GM10847 (cell line): ENCODE results near the gene CNOT8.

ENCODE experiments used
- POLR2A ChIP-seq: IDR thresholded peaks from 2 replicates; pipeline ENCODE4 v1.6.1; 2011; ENCODE audit not compliant: insufficient read length; ENCODE audit errors: extremely low read depth

The CNOT8 gene

DNA sequence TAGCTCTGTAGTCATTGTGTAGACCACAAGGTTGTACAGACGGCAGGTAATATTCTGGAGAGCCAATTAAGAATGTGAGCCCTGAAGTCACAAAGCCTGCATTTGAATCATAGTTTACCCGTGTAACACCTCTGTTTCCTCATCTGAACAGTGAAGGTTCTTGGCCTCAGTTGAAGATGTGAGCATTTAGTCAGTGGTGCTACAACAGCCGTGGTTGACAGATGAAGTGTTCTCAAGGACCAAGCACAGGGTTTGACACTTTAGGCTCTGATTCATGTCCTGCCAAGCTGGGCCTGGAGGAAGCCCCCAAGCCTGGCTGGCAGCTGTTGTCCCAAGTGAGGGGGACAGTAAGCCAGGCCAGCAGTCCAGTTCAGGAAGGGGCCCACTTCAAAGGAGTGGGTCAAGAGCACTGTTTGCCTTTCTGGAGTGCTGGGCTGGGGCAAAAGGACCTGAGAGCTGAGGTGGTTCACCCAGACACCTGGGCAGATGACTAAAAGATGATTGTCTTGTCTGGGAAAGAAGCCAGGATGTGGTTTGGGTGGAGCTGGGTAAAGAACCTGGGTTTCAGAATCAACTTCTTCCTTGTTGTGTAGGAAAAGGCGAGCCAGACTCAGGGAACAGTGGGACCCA, 28.7 kb upstream of the CNOT8 start:
- TF ChIP-seq POLR2A = no peak

DNA sequence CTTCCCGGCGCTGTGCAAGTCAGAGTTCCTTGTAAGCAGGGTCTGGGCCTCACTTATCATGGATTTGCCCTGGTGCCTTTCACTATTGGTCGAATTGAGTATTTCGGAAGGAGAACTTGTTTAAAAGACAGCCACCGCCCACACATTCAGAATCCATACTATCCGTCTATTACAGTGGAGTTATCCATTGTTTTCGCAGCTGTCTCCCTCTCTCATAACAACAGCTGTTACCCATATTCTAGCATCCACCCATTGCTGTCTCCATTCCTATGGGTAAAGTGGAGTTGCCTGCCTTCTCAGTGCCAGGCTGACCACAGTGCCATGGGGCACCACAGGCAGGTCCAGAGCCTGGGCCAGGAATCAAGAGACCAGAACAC, 28.2 kb upstream of the CNOT8 start:
- no peak for TF ChIP-seq POLR2A

DNA sequence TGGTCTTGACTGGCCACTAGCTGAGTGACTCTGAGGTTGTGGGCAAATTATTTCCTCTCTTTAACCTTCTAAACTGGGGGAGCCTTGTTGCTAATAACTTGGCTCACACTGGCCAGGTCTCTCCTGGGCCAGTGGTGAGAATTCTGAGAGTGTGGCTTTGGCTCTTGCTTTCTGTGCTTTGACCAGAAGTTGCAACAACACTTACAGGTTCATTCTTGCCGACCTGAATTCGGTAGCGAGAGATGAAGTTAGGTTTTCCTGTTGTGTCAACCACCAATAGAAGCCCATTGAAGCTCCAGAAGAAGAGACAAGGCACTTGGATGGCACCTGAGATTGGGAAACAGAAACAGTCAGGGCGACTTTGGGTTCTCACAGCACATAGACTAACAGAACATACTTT, 27.8 kb upstream of the CNOT8 start:
- TF ChIP-seq POLR2A = no peak

DNA sequence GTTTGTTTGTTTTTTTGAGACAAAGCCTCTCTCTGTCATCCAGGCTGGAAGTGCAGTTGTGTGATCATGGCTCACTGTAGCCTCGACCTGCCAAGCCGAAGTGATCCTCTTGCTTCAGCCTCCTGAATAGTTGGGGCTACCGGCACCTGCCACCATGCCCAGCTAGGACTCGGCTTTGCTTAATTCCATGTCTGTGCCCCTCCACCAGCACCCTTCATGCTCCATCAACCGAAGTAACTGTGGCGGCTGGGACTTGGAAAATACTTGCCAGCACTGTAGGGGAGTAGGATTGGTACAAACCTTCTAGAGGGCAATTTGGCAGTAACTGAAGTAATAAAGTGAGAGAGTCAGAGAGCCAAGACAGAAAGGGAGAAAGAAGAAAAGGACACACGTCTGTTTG, 27.0 kb upstream of the CNOT8 start:
- no peak for TF ChIP-seq POLR2A

DNA sequence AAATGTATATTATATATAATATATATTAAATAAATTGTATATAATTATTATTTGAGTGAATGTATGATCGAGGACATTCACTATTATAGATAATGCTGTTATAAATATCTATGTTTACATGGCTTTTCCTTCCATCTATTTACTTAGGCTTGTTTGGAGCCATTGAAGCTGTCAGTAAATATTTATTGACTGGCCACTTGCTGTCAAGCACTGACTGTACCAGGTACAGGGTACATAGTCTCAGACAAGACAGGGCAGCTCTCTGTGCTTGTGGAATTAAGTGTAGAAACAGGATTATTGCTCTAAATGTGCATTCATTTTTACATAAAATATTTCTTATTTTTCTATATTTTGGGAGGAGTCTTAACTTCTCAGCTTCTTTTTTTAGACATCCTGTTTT, 24.4 kb upstream of the CNOT8 start:
- no peak for TF ChIP-seq POLR2A

DNA sequence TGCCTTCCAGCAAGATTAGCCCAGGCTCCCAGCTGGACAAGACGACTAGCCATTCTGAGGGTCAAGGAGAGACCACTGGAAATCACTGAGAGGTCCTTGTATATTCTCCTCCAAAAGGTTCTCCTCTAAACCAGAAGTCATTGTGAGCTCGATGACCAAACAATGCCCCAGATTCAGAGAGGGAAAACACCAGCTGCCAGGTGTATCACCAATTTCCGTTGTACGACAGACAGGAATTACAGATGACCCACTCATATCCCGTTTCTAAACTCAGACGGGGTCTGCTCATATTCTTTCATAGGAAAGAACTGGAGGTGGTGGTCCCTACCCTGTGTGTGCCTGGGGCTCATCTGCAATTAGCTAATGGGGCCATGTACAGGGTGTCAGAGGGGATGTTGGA, 22.2 kb upstream of the CNOT8 start:
- TF ChIP-seq POLR2A = no peak

DNA sequence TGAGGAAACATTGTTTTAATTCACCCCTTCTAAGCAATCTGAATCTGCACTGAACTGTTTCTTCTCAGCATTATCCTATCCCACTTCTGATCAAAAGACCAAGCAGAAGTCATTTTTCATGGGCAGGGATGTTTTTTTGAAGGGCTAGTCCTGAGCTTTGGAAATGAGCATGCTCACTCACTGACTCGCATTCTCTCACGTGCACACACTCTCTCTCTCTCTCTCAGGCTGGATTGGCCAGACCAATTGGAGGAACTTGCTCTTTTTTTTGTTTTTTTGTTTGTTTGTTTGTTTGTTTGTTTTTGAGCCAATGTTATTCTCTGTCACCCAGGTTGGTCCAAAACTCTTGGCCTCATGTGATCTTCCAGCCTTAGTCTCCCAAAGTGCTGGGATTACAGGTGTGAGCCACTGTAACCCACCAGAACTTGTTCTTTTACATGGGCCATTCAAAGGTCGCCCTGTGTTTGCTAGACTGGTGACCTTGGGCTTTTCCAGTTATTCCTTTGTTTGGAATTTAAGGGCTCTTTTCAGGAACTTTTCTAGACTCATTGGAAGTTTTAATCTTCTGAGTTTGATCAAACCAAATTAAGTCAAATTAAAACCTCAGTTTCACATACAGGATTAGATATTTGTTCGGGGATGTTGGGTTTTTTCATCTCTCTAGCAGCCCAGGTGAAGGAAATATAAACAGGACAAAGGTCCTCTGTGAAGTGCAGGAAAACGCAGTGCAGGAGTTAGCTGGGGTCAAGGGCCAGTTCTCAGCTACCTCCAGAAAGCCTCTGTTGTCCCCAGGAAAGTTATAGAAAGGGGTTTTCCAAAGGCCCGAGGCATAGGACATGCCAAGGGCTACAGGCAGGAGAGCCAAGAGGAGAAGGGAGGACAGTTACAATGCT, 21.2 kb upstream of the CNOT8 start:
- no peak for TF ChIP-seq POLR2A

DNA sequence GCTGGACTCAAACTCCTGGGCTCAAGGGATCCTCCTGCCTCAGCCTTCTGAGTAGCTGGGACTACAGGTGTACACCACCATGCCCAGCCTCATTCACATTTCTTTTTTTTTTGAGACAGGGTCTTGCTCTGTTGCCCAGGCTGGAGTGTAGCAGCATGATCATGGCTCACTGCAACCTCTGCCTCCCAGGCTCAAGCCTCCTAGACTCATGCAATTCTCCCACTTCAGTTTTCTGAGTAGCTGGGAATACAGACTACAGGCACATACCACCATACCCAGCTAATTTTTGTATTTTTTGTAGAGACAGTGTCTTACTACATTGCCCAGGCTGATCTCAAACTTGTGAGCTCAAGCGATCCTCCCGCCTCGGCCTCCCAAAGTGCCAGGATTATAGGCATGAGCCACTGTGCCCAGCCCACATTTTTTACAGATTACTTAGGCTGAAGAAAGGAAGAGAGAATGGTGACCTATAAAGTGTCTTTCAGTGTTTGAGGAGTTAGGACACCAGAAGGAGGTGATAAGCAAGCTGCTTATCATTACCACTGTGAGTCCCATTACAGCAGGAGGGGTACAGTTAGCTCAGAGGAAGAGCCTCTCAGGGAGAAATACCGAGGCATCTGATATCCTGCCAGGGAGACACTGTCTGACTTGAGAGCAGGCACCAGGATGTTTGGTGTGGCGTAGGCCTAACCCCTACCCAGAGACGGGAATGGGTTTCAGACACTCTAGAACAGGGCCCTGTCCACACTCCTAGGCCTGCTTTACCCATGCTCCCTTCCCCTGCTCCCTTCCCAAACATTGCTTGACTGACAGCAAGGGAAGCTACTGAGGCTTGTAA, 17.8 kb upstream of the CNOT8 start:
- no peak for TF ChIP-seq POLR2A

DNA sequence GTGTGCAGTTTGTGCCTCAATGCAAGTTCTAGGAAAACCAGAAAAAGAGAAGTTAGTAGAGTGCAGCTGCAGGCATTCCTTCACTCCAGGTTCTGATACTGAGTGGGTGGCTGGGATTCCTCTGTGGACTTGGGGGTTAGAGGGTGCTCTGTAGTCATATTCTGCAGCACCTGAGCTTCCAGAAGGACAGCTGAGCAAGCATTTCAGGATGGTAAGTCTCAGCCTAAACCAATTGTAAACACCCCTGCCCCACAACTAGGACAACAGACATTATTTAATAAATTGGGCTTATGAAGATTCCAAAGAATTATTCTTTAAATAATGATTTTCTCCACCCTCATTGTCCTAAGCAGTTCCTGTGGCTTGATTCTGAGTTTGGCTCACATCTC, 17.2 kb upstream of the CNOT8 start:
- no peak for TF ChIP-seq POLR2A

DNA sequence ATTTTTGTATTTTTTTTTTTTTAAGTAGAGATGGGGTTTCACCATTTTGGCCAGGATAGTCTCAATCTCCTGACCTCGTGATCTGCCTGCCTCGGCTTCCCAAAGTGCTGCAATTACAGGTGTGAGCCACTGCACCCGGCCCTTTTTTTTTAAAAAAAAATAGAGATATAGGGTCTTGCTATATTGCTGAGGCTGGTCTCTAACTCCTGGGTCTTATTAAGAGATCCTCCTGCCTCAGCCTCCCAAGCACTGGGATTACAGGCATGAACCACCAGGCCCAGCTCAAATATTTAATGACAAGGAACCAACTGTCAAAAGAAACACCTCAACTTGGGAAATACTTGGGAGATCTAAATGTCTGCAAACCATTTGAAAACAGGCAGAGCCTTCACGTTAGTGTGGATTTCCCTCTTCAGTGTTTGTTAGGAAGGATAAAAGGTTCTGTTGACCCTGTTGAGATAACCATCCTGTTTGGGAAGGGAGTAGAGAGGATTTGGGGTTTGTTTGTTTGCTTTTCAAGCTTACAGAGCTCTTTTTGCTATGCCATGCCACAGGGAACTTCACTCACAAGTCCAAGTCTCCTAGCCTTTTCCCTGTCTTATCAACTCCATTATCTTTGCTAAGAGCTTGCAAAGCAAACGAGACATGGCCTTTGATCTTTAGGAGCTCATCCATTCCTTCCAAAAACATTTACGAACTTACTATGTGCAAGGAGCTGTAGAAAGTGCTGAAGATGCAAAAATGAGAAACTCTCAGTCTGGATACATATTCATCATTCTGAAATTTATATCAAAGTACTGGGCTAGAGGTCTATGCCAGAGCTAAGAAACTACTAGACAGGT, 15.5 kb upstream of the CNOT8 start:
- TF ChIP-seq POLR2A = no peak

DNA sequence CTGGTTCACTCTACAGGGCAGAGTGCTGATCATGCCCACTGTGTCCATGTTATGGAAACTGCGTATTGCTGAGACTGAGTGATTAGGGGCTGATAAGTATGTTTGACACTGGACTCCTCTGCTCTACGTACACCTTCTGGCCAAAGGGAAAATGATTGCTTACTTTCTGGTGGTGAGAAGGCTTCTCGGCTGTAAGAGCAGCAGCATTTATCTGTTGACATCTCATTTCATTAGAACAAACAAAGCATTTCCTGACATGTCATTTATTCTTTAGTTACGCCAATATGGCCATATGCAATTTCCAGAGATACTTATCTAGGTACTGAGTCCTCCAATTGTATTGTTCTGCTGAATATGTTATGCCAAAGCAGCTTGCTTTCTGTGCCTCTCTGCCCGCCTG, 13.6 kb upstream of the CNOT8 start:
- TF ChIP-seq POLR2A = no peak

DNA sequence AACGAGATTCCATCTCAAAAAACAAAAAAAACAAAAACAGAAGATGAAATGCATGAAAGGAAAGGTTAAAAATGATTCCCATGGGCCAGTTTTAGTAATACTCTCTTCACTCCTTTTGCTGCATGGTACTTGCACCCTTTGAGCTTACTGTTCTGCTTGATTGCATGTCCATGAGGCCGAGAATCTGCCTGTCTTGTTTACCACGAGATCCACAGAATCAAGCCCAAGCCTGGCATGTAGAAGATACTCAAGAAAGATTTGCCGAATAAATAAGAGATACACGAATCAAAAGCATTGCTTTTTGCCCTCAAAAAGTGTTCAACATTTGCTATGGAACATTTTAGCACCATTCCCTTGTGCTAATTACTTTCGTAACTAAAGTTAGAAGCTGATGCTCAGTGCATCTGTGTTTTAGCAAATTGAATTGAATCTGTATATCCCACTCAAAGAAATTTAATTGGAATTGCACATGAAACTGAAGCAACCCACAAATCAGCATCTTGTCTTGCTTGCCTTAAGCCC, 9.1 kb upstream of the CNOT8 start:
- TF ChIP-seq POLR2A = no peak

DNA sequence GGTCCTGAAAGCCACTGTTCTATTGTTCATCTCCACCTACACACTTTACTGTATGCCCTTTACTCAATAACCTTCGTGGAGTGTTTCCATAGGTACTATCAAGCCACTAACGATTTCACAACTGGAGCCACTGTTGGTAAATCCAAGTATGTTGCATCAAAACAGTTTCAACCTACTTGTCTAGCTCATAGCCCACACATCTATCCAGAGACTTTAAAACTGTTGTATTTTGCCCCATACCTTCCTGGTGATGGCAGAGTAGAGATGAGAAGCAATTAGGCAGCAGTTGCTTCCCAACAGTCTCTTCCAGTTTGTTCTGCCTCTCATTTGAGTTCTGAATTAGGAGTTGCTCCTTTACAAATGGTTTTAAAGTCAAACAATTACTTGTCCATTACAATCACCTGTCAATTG, 8.6 kb upstream of the CNOT8 start:
- TF ChIP-seq POLR2A = no peak

DNA sequence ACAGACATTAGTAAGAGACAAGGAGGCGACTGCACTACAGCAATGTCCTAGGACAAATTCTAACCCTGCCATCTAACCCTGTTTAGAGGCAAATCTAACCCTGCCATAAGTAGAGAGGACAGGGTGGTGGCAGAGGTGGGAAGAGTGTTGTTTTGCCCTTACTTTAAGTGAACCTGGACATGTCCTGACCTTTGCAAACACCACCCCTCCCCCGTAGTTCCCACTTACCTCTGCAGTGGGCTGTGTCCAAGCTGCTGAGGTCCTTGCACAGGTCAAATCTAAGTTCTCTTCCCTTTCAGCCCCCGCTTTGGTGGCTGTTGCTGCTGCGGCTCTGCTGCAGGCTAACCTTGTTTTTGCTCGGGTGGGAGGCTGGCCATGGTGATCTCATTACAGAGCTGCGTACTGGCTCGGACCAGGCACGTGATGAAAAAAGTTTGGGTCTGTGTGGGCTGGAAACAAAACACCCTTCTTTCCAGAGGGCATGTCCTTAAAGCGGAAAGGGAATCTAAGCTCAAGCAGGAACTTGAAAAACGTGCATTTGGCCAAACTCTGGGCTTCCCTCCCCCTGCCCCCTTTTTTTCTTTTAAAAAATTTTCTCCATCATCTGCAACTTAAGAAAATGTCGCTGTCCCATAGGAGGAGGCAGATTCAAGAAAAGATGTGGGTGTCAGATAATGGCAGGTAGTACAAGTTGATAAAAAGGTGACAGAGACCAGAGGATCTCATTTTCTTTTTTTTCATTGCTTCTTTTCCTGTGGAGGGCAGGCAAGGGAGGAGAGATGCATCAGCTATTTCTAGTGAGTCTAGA, 8.0 kb upstream of the CNOT8 start, which contains the start of gene FAXDC2:
FAXDC2 (minus strand) TSS at position 349 of the 808 bp plus-strand sequence. CDS start 12,425 bp downstream, outside the sequence.
- TF ChIP-seq POLR2A = no peak
